ENCODE data around the gene RASGEF1B. TPM values are rescaled to one million over a fixed set of nuclear protein-coding genes. Genes with fewer than 3 reads are reported as not detected.

Gene RASGEF1B
- total RNA-seq, 4 donors from 2014 or later, result 4.3 to 15.5 (median 10.2) TPM

- Histone ChIP-seq H3K4me1 (no peaks in the 10 kb centered on the region), H3K27me3 (no peaks in the 10 kb centered on the region), H3K27ac (no peak overlapping the region), H3K9me3 (no peaks in the 10 kb centered on the region), H3K36me3 (no peaks in the 10 kb centered on the region), H3K4me3 (replicated peaks in 1 of 3) (no peak overlapping the region)
- intact Hi-C loops (cut with DNase I), result no loop called here
- DNase-seq, result no peak
- no peak for TF ChIP-seq POLR2A (IDR thresholded peaks at IDR 0.05)
- no peak for TF ChIP-seq CTCF (IDR thresholded peaks at IDR 0.05)
- 80 to 82% methylated on average over 4 of the region's 4 CpGs for WGBS, 2 donors
Observed at GRCh38 chr4:81398379-81398778, 73.3 kb downstream of the RASGEF1B start.

GRCh38 chr4:81397635-81398034, 74.1 kb downstream of the RASGEF1B start:
- Histone ChIP-seq H3K36me3 (no peaks in the 10 kb centered on the region), H3K4me1 (no peaks in the 10 kb centered on the region), H3K9me3 (no peaks in the 10 kb centered on the region), H3K4me3 (replicated peaks in 1 of 3) (no peak overlapping the region), H3K27ac (no peak overlapping the region), H3K27me3 (no peaks in the 10 kb centered on the region)
- intact Hi-C loops (cut with DNase I), result no loop called here
- TF ChIP-seq CTCF (IDR thresholded peaks at IDR 0.05) (no peak), POLR2A (IDR thresholded peaks at IDR 0.05) (no peak)
- WGBS, 2 donors, result 72 to 77% methylated on average over 3 of the region's 3 CpGs
- no peak for DNase-seq

- WGBS, 2 donors, result 87 to 93% methylated on average over 3 of the region's 3 CpGs
Observed at GRCh38 chr4:81395239-81395638, 76.5 kb downstream of the RASGEF1B start.

GRCh38 chr4:81392164-81392563, 79.5 kb downstream of the RASGEF1B start:
- 64 to 78% methylated on average over 3 of the region's 3 CpGs for WGBS, 2 donors
- no peaks in the 10 kb centered on the region for H3K36me3 ChIP-seq
- no peak overlapping the region for H3K4me3 ChIP-seq (replicated peaks in 1 of 3)
- H3K27ac ChIP-seq, result no peak overlapping the region
- DNase-seq, result no peak
- intact Hi-C loops (cut with DNase I), result no loop called here
- no peaks in the 10 kb centered on the region for H3K27me3 ChIP-seq
- no peaks in the 10 kb centered on the region for H3K9me3 ChIP-seq
- H3K4me1 ChIP-seq, result no peaks in the 10 kb centered on the region
- TF ChIP-seq CTCF (IDR thresholded peaks at IDR 0.05), result no peak
- no peak for TF ChIP-seq POLR2A (IDR thresholded peaks at IDR 0.05)

More at GRCh38 chr4:81395239-81395638, 76.5 kb downstream of the RASGEF1B start:
- no peak overlapping the region for H3K27ac ChIP-seq
- TF ChIP-seq CTCF (IDR thresholded peaks at IDR 0.05) (no peak), POLR2A (IDR thresholded peaks at IDR 0.05) (no peak)
- H3K4me3 ChIP-seq (replicated peaks in 1 of 3), result no peak overlapping the region
- no peaks in the 10 kb centered on the region for H3K27me3 ChIP-seq
- no peaks in the 10 kb centered on the region for H3K4me1 ChIP-seq
- H3K36me3 ChIP-seq, result no peaks in the 10 kb centered on the region
- no peaks in the 10 kb centered on the region for H3K9me3 ChIP-seq
- no peak for DNase-seq
- intact Hi-C loops (cut with DNase I), result no loop called here

- no peak for TF ChIP-seq POLR2A (IDR thresholded peaks at IDR 0.05)
- no peak for TF ChIP-seq CTCF (IDR thresholded peaks at IDR 0.05)
Observed at GRCh38 chr4:81389720-81390119, 82.0 kb downstream of the RASGEF1B start.

More at GRCh38 chr4:81389720-81390119, 82.0 kb downstream of the RASGEF1B start:
- intact Hi-C loops (cut with DNase I), result no loop called here
- Histone ChIP-seq H3K9me3 (no peaks in the 10 kb centered on the region), H3K27me3 (no peaks in the 10 kb centered on the region), H3K27ac (no peak overlapping the region), H3K4me1 (no peaks in the 10 kb centered on the region), H3K36me3 (no peaks in the 10 kb centered on the region), H3K4me3 (replicated peaks in 1 of 3) (no peak overlapping the region)
- DNase-seq, result no peak
- WGBS, 2 donors, result 84 to 96% methylated on average over 2 of the region's 2 CpGs

All from thyroid gland (tissue), 4 donors.